Fibroblast of gingiva (primary cell): Measurements from ENCODE around the gene DHRSX.
"Not testable (repeated sequence)": the region's sequence is repeated elsewhere in the genome, so short reads cannot be mapped to it uniquely, and the experiment has no call there.

Experiments
- DNase-seq: peaks from one replicate; pipeline ENCODE4 v3.0.0-alpha.2; 2011; ENCODE audit warnings: low read depth

DHRSX gene

GRCh38 chrX:2424317-2424716, 76.5 kb downstream of the DHRSX start:
- no peak for DNase-seq

- no peak for DNase-seq
Measured at GRCh38 chrX:2423899-2424298, 76.9 kb downstream of the DHRSX start.

GRCh38 chrX:2423282-2423681, 77.5 kb downstream of the DHRSX start:
- no peak for DNase-seq

GRCh38 chrX:2419418-2419817, 81.4 kb downstream of the DHRSX start:
- not testable (repeated sequence) for DNase-seq

GRCh38 chrX:2418000-2418399, 82.8 kb downstream of the DHRSX start:
- DNase-seq: no peak

- no peak for DNase-seq
Measured at GRCh38 chrX:2416851-2417604, 83.7 kb downstream of the DHRSX start.

GRCh38 chrX:2414384-2414783, 86.4 kb downstream of the DHRSX start:
- DNase-seq: no peak

- DNase-seq: no peak
Measured at GRCh38 chrX:2413969-2414368, 86.8 kb downstream of the DHRSX start.

GRCh38 chrX:2412131-2412530, 88.6 kb downstream of the DHRSX start:
- no peak for DNase-seq

- DNase-seq: no peak
Measured at GRCh38 chrX:2410279-2411020, 90.3 kb downstream of the DHRSX start.

GRCh38 chrX:2409796-2410195, 91.0 kb downstream of the DHRSX start:
- DNase-seq: no peak

GRCh38 chrX:2408856-2409255, 91.9 kb downstream of the DHRSX start:
- no peak for DNase-seq

- no peak for DNase-seq
Measured at GRCh38 chrX:2406891-2407518, 93.8 kb downstream of the DHRSX start.

- no peak for DNase-seq
Measured at GRCh38 chrX:2404776-2405175, 96.0 kb downstream of the DHRSX start.

GRCh38 chrX:2402361-2402690, 98.5 kb downstream of the DHRSX start:
- no peak for DNase-seq

- DNase-seq: peak; percentile 56
Measured at GRCh38 chrX:2401590-2402360, 99.0 kb downstream of the DHRSX start.

GRCh38 chrX:2401201-2401589, 99.6 kb downstream of the DHRSX start:
- peak; percentile 77 for DNase-seq

- peak; percentile 18 for DNase-seq
Measured at GRCh38 chrX:2398064-2398656, 102.6 kb downstream of the DHRSX start.

- DNase-seq: no peak
Measured at GRCh38 chrX:2397229-2398063, 103.3 kb downstream of the DHRSX start.

GRCh38 chrX:2395261-2395992, 105.3 kb downstream of the DHRSX start:
- DNase-seq: no peak
